ENCODE results near the gene ACSBG1. TPM values are rescaled to one million over a fixed set of nuclear protein-coding genes. Genes with fewer than 3 reads are reported as not detected.

The ACSBG1 gene
- total RNA-seq, 1 donor from 2014 or later: not detected

DNA sequence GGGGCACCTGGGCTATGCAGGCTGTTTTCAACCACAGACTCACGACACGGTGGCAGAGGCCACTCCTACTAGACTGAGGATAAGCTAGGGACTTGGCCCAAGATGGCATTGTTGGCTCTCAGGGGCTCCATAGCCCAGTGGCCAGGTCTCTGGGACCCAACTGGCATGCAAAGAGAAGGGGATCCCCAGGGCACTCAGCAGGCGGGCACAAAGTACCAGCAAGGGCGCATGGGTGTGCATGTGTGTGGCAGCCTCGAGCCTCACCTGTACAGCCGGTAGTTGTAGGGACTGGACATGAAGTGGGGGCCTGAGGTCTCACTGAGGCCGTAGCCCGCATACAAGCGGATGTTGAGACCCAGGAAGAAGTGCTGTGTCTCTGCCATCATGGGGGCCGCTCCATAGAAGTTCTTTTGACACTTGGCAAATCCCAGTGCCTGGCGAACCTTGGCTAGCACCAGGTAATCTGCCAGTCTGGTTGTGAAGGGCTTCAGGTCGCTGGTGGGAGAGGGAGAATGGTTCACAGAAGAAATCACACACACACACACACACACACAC lies 55.0 kb downstream of the ACSBG1 start:
- no peak for DNase-seq (ENCODE audit: low spot score in 2 of 2)
- H3K4me1 ChIP-seq: no peaks in the 10 kb centered on the region
- intact Hi-C loops (cut with DNase I): no loop called here

GRCh38 chr15:78178064-78178463 lies 56.3 kb downstream of the ACSBG1 start:
- intact Hi-C loops (cut with DNase I): no loop called here
- TF ChIP-seq, protein P1, sequence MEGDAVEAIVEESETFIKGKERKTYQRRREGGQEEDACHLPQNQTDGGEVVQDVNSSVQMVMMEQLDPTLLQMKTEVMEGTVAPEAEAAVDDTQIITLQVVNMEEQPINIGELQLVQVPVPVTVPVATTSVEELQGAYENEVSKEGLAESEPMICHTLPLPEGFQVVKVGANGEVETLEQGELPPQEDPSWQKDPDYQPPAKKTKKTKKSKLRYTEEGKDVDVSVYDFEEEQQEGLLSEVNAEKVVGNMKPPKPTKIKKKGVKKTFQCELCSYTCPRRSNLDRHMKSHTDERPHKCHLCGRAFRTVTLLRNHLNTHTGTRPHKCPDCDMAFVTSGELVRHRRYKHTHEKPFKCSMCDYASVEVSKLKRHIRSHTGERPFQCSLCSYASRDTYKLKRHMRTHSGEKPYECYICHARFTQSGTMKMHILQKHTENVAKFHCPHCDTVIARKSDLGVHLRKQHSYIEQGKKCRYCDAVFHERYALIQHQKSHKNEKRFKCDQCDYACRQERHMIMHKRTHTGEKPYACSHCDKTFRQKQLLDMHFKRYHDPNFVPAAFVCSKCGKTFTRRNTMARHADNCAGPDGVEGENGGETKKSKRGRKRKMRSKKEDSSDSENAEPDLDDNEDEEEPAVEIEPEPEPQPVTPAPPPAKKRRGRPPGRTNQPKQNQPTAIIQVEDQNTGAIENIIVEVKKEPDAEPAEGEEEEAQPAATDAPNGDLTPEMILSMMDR (IDR thresholded peaks at IDR 0.05): no peak
- no peaks in the 10 kb centered on the region for H3K36me3 ChIP-seq

More for the DNA sequence above, 55.0 kb downstream of the ACSBG1 start:
- no peaks in the 10 kb centered on the region for H3K27me3 ChIP-seq
- no peaks in the 10 kb centered on the region for H3K9me3 ChIP-seq
- no peak overlapping the region for H3K27ac ChIP-seq
- TF ChIP-seq, protein P1 (IDR thresholded peaks at IDR 0.05): no peak
- no peaks in the 10 kb centered on the region for H3K36me3 ChIP-seq
- H3K4me3 ChIP-seq: no peak overlapping the region

DNA sequence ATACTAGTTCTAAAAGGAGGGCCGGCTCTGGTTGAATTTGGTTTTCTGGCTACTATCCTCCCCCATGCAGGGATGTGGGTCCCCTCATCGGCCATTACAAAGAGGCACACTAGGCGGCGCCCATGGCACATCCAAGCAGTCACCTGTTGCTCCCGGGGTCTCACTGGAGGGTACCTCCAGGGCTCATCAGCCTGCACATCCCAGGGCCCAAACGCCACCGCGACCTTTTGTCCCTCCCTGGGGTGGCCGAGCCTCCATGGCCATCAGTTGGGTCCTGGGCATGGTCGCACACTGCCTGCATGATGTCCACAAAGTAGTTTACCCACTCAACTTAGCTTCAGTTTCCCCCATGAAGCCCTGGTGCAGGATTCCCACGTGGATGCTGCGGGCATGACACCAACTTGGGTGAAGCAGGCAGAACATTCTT lies 56.9 kb downstream of the ACSBG1 start:
- H3K27ac ChIP-seq: no peak overlapping the region
- intact Hi-C loops (cut with DNase I): no loop called here
- TF ChIP-seq, protein P1 (IDR thresholded peaks at IDR 0.05): peak in 2 of 3 experiments; percentile 10 to 39
- peaks cover 3 to 5% of the 10 kb centered on the region in 2 donors for H3K36me3 ChIP-seq
- H3K4me3 ChIP-seq: no peak overlapping the region
- H3K9me3 ChIP-seq: no peaks in the 10 kb centered on the region
- no peaks in the 10 kb centered on the region for H3K4me1 ChIP-seq
- H3K27me3 ChIP-seq: no peaks in the 10 kb centered on the region
- DNase-seq (ENCODE audit: low spot score in 2 of 2): no peak

More at GRCh38 chr15:78178064-78178463, 56.3 kb downstream of the ACSBG1 start:
- no peaks in the 10 kb centered on the region for H3K27me3 ChIP-seq
- no peak for DNase-seq (ENCODE audit: low spot score in 2 of 2)
- H3K4me3 ChIP-seq: no peak overlapping the region
- H3K9me3 ChIP-seq: no peaks in the 10 kb centered on the region
- H3K27ac ChIP-seq: no peak overlapping the region
- H3K4me1 ChIP-seq: no peaks in the 10 kb centered on the region

GRCh38 chr15:78175330-78175729 lies 59.0 kb downstream of the ACSBG1 start:
- TF ChIP-seq, protein P1 (IDR thresholded peaks at IDR 0.05): no peak
- Histone ChIP-seq H3K36me3 (peaks cover 22 to 26% of the 10 kb centered on the region in 2 donors), H3K27me3 (no peaks in the 10 kb centered on the region), H3K27ac (no peak overlapping the region), H3K4me3 (no peak overlapping the region), H3K9me3 (no peaks in the 10 kb centered on the region), H3K4me1 (no peaks in the 10 kb centered on the region)
- intact Hi-C loops (cut with DNase I): no loop called here
- DNase-seq (ENCODE audit: low spot score in 2 of 2): no peak

DNA sequence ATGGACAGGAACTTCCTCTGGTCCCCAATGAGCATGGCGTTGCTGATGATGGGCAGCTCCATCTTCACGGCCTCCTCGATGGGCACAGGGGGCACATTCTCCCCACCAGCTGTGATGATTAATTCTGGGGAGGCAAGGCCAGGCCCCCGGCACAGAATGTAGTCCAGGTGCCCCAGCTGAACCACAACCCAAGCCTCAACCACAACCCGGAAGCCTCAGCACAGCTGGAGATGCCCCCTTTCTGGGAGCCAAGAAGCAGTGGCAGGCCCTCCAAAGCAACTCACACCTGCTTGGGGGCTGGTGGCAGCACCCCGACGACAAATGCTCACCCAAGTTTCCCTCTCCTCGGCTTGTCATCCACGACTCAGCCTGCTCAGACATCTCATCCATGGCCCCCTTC lies 60.0 kb downstream of the ACSBG1 start:
- no peaks in the 10 kb centered on the region for H3K4me1 ChIP-seq
- no peak overlapping the region for H3K4me3 ChIP-seq
- H3K36me3 ChIP-seq: peaks cover 28 to 35% of the 10 kb centered on the region in 2 donors
- no peaks in the 10 kb centered on the region for H3K27me3 ChIP-seq
- no peaks in the 10 kb centered on the region for H3K9me3 ChIP-seq
- intact Hi-C loops (cut with DNase I): no loop called here
- TF ChIP-seq, protein P1 (IDR thresholded peaks at IDR 0.05): no peak
- H3K27ac ChIP-seq: no peak overlapping the region
- DNase-seq (ENCODE audit: low spot score in 2 of 2): no peak
